Endothelial cell of umbilical vein (primary cell): ENCODE measurements around the gene PLXDC2. TPM values are rescaled to one million over a fixed set of nuclear protein-coding genes. Genes with fewer than 3 reads are reported as not detected.

ENCODE experiments used
- BruUV-seq: library from RNA; stranded (reverse); fragments of 400-500 nt; replicated peaks from 2 replicates; lab custom pipeline; 2021; lab: Mats Ljungman, UMichigan
- CTCF ChIA-PET: fragments of 300-600, 350-600 bp; sonication (Branson Sonifier 250); formaldehyde crosslinking; loops from one replicate; lab custom pipeline; 2021; ENCODE audit warnings: antibody characterized with exemption, inconsistent platforms; lab: Charles Lee
- POLR2A ChIA-PET: fragments of 300-600, 350-600 bp; sonication (Branson Sonifier 250); formaldehyde crosslinking; loops from one replicate; lab custom pipeline; 2021; ENCODE audit warnings: antibody characterized with exemption, inconsistent platforms; lab: Charles Lee
- DNase-seq: peaks from one replicate; pipeline ENCODE4 v3.0.0-alpha.2; 2011; ENCODE audit warnings: low read depth, low spot score
- FAIRE-seq: peaks from 2 replicates; lab custom pipeline; 2011; peaks lifted over from hg19 to GRCh38; lab: Jason Lieb, UNC
- H2AFZ ChIP-seq: 2 replicates; pipeline ENCODE4 v1.6.0; 2012; ENCODE audit warnings: low read depth, low read length, control low read depth, inconsistent platforms
- H3K27ac ChIP-seq: 2 replicates; pipeline ENCODE4 v1.5.1; 2011; ENCODE audit warnings: low read depth, mild to moderate bottlenecking, control low read depth, low read length, moderate library complexity; ENCODE audit not compliant: insufficient read depth
- H3K27me3 ChIP-seq, 2 experiments: 2 replicates each; pipeline versions ENCODE4 v1.6.0 to v1.6.1; 2011; ENCODE audit warnings: low read length in 2 of 2, mixed read lengths in 1 of 2; ENCODE audit not compliant: control insufficient read depth in 2 of 2, insufficient read depth in 2 of 2
- H3K36me3 ChIP-seq, 2 experiments: 2 replicates in 1 of 2; 3 replicates in 1 of 2; pipeline ENCODE4 v1.5.1; 2011; ENCODE audit warnings: low read length in 2 of 2, mild to moderate bottlenecking in 1 of 2, moderate library complexity in 1 of 2; ENCODE audit not compliant: control insufficient read depth in 2 of 2, insufficient read depth in 2 of 2; ENCODE audit errors: extremely low read depth in 1 of 2
- H3K4me1 ChIP-seq: 3 replicates; pipeline ENCODE4 v1.5.1; 2011; ENCODE audit warnings: mild to moderate bottlenecking, low read length; ENCODE audit not compliant: control insufficient read depth, insufficient read depth; ENCODE audit errors: extremely low read depth
- H3K4me2 ChIP-seq: 2 replicates; pipeline ENCODE4 v1.6.1; 2011; ENCODE audit warnings: low read length, control low read depth, mixed read lengths; ENCODE audit not compliant: insufficient read depth
- H3K4me3 ChIP-seq, 3 experiments: fragments of 200-600 bp in 1 of 3; sonication (generic), shearing (Covaris generic) in 1 of 3; replicated peaks in 1 of 3; 2 replicates each; pipeline ENCODE4 v1.5.1; 2011 to 2016; ENCODE audit warnings: control low read depth in 3 of 3, low read length in 3 of 3, mild to moderate bottlenecking in 2 of 3, inconsistent platforms in 1 of 3, low read depth in 1 of 3, moderate library complexity in 1 of 3; ENCODE audit not compliant: insufficient read depth in 1 of 3
- H3K79me2 ChIP-seq: 2 replicates; pipeline ENCODE4 v1.6.0; 2012; ENCODE audit warnings: low read length, inconsistent platforms; ENCODE audit not compliant: control insufficient read depth, insufficient read depth
- H3K9ac ChIP-seq: replicated peaks from 2 replicates; pipeline ENCODE3; 2011; ENCODE audit warnings: low read length, control low read depth; ENCODE audit not compliant: insufficient read depth; ENCODE audit errors: extremely low read depth
- H3K9me1 ChIP-seq: replicated peaks from 3 replicates; pipeline ENCODE4 v1.6.0; 2011; ENCODE audit warnings: mild to moderate bottlenecking, low read length; ENCODE audit not compliant: control insufficient read depth, insufficient read depth; ENCODE audit errors: extremely low read depth
- H3K9me3 ChIP-seq: replicated peaks from 2 replicates; pipeline ENCODE4 v1.5.1; 2012; ENCODE audit warnings: low read length, inconsistent platforms; ENCODE audit not compliant: control insufficient read depth, insufficient read depth
- H4K20me1 ChIP-seq: replicated peaks from 2 replicates; pipeline ENCODE3; 2011; ENCODE audit warnings: mild to moderate bottlenecking, low read length; ENCODE audit not compliant: control insufficient read depth, insufficient read depth; ENCODE audit errors: extremely low read depth
- EZH2 ChIP-seq: IDR thresholded peaks from 2 replicates; pipeline ENCODE4 v1.6.1; 2012; ENCODE audit warnings: borderline replicate concordance, low read depth, mild to moderate bottlenecking, moderate library complexity, low read length, inconsistent platforms; ENCODE audit not compliant: severe bottlenecking
- FOS ChIP-seq: IDR thresholded peaks from 2 replicates; pipeline ENCODE4 v1.6.1; 2011; ENCODE audit warnings: mild to moderate bottlenecking, low read length, moderate library complexity, borderline replicate concordance; ENCODE audit not compliant: insufficient read depth
- GATA2 ChIP-seq: IDR thresholded peaks from 2 replicates; pipeline ENCODE4 v1.7.0; 2011; ENCODE audit warnings: low read depth, mild to moderate bottlenecking, moderate library complexity, mixed read lengths, low read length; ENCODE audit not compliant: insufficient read length, insufficient read depth
- JUN ChIP-seq: IDR thresholded peaks from 2 replicates; pipeline ENCODE4 v1.6.1; 2011; ENCODE audit warnings: borderline replicate concordance, low read depth; ENCODE audit not compliant: insufficient read length, insufficient read depth
- MYC ChIP-seq: IDR thresholded peaks from one replicate; pipeline ENCODE4 v1.6.1; 2011; ENCODE audit warnings: mild to moderate bottlenecking, low read depth, low read length
- POLR2A ChIP-seq: IDR thresholded peaks from 2 replicates; pipeline ENCODE4 v1.6.1; 2012; ENCODE audit warnings: low read depth, mild to moderate bottlenecking, control low read depth, low read length
- POLR2AphosphoS5 ChIP-seq: IDR thresholded peaks from 2 replicates; pipeline ENCODE4 v1.6.1; 2012; ENCODE audit warnings: low read depth, mild to moderate bottlenecking, control low read depth, low read length, moderate library complexity; ENCODE audit not compliant: insufficient read depth
- dilution Hi-C: fragments of 300-500 bp; cut with MboI; formaldehyde crosslinking; loops from one replicate; pipeline ENCODE4 v1.15.0; 2019; ENCODE audit warnings: low sequenced_read_pairs; ENCODE audit not compliant: extremely low pct_ligation_motif_present
- intact Hi-C: fragments of 100-400 bp; cut with micrococcal nuclease; formaldehyde crosslinking; loops from one replicate; pipeline ENCODE4 v1.10.0; 2022
- polyA plus RNA-seq, 4 experiments: library from polyadenylated mRNA; depleted of rRNA in 3 of 4; stranded (reverse) in 3 of 4; unstranded in 1 of 4; fragments of >200 nt; gene quantifications; 2 replicates each; pipeline versions ENCODE4 v1.2.1 to v1.2.3, GENCODE V29; 2011 to 2012; ENCODE audit warnings: missing spikeins in 1 of 4
- total RNA-seq: library from RNA; stranded (reverse); gene quantifications from 2 replicates; pipeline ENCODE4 v1.2.3, GENCODE V29; 2021
- TF ChIP-seq, protein P1 (sequence below), 2 donors: IDR thresholded peaks; 1 replicate in 1 of 2; 2 replicates in 1 of 2; pipeline ENCODE4 v1.5.1; 2011; ENCODE audit warnings: low read length in 2 of 2, mild to moderate bottlenecking in 2 of 2, moderate library complexity in 2 of 2, control low read depth in 1 of 2, inconsistent platforms in 1 of 2, low read depth in 1 of 2; ENCODE audit not compliant: insufficient read depth in 1 of 2; ENCODE audit errors: extremely low read depth in 1 of 2
- TF ChIP-seq, protein P2 (sequence below): IDR thresholded peaks from 2 replicates; pipeline ENCODE4 v1.6.1; 2011; ENCODE audit not compliant: insufficient read depth, insufficient read length

Gene PLXDC2
- total and polyA plus RNA-seq, 2 donors (not counting 3 experiments of a cell fraction or from before 2014, with no cell fraction given), result 0.32 to 1.2 TPM

DNA sequence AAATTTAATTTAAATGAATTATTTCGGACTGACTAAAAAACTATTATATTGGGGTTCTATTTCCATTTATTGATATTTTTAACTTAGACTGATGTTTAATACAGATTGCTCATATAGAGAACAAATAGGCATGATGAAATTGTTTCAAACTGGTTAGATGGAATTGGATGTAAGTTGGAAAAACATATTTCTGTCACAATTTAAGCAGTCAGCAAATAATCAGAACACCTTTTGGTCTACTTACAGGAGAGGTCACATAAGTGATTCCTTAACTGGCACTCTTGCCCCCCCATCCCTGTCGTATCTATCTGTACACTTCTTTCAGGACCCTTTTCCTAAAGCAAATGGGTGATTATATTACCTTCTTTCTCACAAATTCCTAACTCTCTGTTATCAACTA, 138.4 kb downstream of the PLXDC2 start:
- BruUV-seq, result no TSS peak
- dilution Hi-C loops (no loop called here), intact Hi-C loops (no loop called here)
- POLR2A ChIA-PET, result no interaction called here
- no peaks in the 10 kb centered on the region for H3K9me3 ChIP-seq
- H3K4me3 ChIP-seq, result no peak overlapping the region
- TF ChIP-seq, protein P1, sequence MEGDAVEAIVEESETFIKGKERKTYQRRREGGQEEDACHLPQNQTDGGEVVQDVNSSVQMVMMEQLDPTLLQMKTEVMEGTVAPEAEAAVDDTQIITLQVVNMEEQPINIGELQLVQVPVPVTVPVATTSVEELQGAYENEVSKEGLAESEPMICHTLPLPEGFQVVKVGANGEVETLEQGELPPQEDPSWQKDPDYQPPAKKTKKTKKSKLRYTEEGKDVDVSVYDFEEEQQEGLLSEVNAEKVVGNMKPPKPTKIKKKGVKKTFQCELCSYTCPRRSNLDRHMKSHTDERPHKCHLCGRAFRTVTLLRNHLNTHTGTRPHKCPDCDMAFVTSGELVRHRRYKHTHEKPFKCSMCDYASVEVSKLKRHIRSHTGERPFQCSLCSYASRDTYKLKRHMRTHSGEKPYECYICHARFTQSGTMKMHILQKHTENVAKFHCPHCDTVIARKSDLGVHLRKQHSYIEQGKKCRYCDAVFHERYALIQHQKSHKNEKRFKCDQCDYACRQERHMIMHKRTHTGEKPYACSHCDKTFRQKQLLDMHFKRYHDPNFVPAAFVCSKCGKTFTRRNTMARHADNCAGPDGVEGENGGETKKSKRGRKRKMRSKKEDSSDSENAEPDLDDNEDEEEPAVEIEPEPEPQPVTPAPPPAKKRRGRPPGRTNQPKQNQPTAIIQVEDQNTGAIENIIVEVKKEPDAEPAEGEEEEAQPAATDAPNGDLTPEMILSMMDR (IDR thresholded peaks at IDR 0.05; ENCODE audit: extremely low read depth in 1 of 2, insufficient read depth in 1 of 2, low read depth in 1 of 2, low read length in 2 of 2), result no peak
- TF ChIP-seq JUN (no peak), POLR2AphosphoS5 (no peak), GATA2 (no peak), POLR2A (no peak), FOS (no peak), EZH2 (no peak), MYC (no peak)
- TF ChIP-seq, protein P2, sequence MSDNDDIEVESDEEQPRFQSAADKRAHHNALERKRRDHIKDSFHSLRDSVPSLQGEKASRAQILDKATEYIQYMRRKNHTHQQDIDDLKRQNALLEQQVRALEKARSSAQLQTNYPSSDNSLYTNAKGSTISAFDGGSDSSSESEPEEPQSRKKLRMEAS, result no peak
- H2AFZ ChIP-seq, result no peak overlapping the region
- no peak overlapping the region for H3K4me2 ChIP-seq
- H3K79me2 ChIP-seq, result no peaks in the 10 kb centered on the region
- no peak for DNase-seq
- no peak overlapping the region for H3K27ac ChIP-seq
- CTCF ChIA-PET, result no interaction called here
- H4K20me1 ChIP-seq, result no peaks in the 10 kb centered on the region
- no peaks in the 10 kb centered on the region for H3K9me1 ChIP-seq
- no peaks in the 10 kb centered on the region for H3K4me1 ChIP-seq
- H3K36me3 ChIP-seq, result no peaks in the 10 kb centered on the region
- no peak for FAIRE-seq
- H3K9ac ChIP-seq, result no peak overlapping the region
- no peaks in the 10 kb centered on the region for H3K27me3 ChIP-seq
